Stimulated activated CD4-positive, alpha-beta T cell treated with anti-CD3 and anti-CD28 coated beads, TNF-alpha, amount 100 ng/mL, for 24 hours (primary cell): ENCODE measurements around the gene MYL4.
A peak's percentile ranks its signal among the peaks of the same experiment; 100 is the strongest.
"Not testable (repeated sequence)": the region's sequence is repeated elsewhere in the genome, so short reads cannot be mapped to it uniquely, and the experiment has no call there.

Experiments
- DNase-seq, 3 experiments: peaks; one replicate each; pipeline ENCODE4 v3.0.0-alpha.2; 2020; ENCODE audit warnings: low read depth in 3 of 3

The MYL4 gene

DNA sequence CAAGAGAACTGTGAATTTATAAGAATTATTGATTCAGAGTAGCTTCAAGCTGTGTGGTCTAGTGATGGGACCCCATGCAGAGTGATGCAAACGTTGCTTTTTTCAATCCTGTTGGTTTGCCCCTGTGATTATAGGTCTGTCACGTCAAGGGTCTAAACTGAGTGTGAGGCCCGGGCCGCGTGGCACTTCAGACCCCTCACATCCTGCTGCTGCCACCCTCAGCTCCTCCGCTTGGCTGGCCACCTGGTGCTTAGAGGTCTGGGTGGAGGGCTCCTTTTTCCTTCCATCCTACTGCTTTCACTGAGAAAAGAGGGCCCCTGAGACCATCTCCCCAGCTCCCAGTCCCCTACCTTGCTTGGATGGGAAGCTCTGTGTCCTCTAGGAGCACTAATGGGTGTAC is 12.0 kb downstream of the MYL4 start:
- DNase-seq = no peak

DNA sequence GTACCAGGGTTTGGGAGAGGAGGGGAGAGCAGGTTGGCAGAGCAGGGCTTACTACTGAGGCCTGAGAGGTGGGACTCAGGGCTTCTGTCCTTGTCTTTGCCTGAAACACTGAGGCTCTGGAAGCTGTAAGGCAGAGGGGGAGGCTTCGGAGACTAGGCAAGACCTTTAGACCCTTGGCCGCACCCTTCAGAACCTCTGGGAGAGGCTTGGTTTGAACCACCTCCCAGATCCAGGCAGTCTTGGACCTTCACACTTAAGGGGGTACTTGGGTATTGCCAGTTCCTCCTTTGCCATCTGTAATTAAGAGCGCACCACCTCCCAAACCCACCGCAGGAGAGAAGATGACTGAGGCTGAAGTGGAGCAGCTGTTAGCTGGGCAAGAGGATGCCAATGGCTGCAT is 12.9 kb downstream of the MYL4 start:
- no peak for DNase-seq

DNA sequence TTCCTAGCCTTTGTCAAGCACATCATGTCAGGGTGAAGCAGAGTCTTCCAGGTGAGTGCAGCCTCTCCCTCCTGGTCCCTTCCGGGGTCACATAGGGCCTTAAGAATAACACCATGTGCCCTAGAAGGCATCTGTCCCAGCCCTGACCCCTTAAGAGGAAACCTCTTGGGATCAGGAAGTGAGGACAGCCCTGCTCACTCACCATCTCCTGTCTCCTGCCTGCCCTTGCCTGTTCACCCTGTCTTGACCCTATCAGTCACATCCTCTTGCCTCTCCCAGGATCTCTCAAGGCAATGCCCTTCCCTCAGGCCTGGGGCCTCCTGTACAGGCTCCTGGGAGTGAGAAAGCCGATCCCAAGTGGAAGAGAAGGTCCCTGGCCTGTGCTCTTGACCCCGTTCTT is 13.9 kb downstream of the MYL4 start:
- DNase-seq = no peak

DNA sequence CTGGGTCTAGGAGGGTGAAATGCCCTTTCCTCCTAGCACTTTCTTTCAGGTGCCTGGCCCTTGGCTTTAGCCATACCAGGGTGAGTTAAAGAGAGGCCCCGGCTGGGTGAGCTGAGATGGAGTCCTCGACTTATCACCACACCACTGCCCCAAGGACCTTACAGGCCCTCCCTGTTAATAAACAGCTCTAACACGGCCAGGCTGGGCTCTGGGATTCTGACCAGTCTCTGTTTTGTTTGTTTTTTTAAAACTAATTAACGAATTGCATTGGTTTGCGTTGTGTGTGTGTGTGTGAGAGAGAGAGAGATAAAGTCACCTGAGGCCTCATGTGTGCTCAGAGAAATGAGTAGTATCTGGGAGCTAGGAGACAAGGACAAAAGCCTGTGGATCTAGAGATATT is 14.3 kb downstream of the MYL4 start:
- DNase-seq = no peak

DNA sequence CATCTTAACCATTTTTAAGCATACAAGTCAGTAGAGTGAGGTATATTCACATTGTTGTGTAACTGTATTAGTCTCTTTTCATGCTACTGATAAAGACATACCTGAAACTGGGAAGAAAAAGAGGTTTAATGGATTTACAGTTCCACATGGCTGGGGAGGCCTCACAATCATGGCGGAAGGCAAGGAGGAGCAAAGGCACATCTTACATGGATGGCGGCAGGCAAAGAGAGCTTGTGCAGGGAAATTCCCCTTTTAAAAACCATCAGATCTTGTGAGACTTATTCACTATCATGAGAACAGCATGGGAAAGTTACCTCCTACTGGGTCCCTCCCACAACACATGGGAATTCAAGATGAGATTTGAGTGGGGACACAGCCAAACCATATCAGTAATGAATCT is 14.9 kb downstream of the MYL4 start:
- DNase-seq = not testable (repeated sequence)

DNA sequence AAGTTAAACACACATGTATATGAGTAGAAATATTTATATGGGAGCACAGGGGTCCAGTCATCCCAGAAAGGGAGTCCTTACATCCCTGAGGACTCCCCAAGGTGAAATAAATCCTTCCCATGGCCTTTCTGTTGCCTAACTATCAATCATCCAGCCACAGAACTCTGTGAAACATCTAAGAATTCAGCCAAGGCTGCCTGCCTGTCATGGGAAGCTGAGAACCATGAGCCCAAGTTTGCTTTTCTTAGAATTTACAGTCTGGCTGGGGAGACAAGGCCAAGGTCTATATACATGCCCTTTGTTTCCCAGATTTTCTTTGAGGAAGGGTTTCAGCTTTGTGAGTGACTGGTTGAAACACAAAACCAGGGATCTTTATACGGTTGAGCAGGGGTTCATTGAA is 15.8 kb downstream of the MYL4 start:
- no peak for DNase-seq

DNA sequence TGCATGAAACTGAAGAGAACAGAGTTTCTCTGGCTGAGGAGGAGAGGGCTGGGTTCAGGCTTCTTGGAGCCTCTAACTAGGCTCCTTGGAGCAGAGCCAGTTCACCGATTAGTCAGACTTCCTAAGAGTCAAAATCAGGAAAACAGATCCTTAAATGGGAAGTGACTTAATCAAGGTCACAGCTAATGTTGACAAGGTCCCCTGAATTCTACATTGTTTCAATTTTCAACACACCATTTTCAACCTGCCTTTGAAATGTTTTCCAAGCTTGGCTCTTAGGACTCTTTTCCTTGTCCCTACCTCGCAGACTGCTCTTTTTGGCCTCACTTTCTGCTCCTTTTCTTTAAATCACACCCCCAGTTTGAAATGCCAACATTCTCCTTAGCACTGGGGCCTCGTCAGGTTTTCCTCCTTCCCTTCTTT is 16.3 kb downstream of the MYL4 start:
- DNase-seq = no peak

DNA sequence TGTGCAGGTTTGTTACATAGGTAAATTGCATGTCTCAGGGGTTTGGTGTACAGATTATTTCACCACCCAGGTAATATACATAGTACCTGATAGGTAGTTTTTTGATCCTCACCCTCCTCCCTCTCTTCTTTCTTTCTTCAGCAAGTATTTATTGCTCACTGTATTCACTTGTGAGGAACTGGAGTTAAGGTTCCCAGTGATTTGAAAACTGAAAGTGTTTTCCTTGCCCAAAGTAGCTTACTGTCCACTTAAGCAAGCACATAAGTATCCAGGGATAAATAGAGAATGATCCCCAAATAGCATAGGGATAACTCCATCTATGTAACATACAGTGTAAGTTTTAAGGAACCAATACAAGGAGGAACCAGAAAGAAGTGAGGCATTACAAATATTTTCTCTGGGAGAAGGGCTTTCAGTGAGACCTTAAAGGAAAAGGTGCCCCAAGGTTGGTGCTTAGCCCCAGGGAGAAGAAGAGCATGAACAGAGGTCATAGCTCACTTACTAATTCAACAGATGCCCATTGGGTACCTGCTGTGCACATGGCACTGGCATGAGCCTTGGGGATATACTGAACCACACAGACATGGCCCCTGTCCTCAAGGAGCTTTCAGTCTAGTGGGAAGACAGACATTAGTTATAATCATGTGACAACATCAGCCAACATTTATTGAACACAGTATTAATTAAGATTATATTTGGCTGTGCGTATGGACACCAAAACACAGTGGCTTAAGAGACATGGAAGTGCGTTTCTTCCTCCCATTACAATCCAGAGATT is 17.0 kb downstream of the MYL4 start:
- no peak for DNase-seq

DNA sequence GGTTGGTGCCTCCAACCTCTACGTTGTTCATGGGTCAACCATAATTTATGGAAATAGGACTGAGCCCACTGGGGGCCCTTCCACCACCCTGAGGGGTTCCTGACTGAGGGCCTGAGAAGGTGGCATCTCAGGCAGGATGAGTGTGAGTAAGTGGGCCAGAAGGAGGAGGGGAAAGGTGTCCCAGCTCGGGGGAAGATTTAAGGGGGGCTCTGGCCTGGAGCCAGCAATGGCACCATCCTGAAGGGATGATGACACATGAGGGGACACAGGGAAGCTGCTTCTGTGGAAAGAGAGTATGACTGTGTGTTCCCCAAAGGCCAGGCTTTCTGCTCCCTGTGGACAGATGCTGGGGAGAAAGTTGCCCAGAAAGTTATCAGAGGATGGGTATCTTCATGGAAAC is 18.7 kb downstream of the MYL4 start:
- no peak for DNase-seq

DNA sequence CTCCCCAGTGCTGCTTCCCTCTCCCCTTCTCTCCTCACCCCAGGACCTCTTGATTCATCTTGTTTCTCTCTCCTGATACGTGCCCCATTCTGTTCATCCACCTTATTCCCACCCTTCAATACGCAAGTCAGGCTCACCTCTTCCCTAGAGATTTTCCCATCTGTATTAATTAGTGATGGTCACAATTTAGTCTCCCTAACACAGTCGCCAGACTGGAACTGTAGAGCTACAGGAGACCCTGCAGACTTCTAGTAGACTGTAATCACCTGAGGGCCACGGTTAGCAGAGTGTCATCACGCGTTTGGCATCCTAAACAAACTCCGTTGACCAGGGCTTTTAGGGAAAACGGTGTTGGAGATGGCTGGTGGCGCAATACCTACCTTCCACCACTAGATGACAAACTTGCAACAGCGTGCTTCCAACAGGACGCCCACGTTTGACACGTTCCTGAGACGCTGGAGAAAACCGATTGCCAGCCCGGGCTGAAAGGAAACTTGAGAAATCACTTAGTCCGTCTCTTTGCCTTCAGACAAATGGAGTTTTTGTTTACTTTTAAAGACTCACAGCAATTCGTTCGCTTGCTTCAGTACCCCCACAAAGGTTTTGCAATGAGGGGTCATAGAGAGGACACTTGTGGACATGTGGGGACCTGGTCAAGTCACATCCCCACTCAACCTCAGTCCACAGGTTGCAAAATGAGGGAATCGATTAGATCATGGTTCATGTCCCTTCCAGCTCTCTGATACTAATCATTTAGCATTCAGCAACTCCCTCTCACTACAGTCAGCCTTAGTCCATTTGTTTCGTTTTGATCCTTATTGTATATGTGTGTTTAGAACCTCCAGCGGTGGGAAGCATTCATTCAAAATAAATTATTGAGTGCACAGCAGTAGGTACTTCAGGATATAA is 20.6 kb downstream of the MYL4 start:
- peak; percentile 42 to 73 (median 64) for DNase-seq

DNA sequence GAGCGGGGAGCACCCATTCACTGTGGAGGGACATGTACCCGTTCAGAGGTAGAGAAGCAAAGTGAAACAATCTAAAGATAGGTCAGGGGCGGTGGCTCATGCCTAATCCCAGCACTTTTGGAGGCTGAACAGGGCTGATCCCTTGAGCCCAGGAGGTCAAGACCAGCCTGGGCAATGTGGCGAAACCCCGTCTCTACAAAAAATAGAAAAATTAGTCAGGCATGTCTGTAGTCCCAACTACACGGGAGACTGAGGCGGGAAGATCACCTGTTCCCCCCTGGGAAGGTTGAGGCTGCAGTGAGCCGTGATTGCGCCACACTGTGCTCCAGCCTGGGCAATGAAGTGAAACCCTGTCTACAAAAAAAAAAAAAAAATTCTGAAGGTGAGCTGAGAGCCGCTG is 21.7 kb downstream of the MYL4 start:
- no peak for DNase-seq

DNA sequence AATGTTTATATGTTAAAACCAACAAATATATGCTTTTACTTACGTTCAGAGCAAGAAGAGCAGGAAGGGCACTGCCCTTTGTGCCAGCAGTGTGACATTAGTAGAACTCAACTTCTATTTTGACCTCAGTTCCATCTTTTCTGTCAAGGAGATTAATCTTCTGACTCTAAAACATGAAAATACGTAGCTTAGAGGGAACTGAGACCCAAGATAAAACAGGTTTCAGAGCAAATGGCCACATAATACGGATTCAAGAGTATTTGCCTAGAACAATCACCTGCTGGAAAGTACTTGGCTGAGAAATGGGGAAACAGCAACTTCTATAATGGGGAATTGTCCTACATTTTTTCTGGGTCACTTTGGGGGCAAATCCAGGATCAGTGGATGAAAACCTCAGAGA is 22.2 kb downstream of the MYL4 start:
- no peak for DNase-seq

DNA sequence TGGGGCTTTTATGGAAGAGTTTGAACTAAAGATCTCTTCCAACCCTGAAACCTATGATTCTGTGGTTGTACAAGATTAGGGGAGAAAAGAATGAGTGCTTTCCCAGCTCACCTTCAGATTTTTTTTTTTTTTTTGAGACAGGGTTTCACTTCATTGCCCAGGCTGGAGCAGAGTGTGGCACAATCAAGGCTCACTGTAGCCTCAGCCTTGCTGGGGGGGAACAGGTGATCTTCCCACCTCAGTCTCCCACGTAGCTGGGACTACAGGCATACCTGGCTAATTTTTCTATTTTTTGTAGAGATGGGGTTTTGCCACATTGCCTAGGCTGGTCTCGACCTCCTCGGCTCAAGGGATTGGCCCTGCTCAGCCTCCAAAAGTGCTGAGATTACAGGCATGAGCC is 22.7 kb downstream of the MYL4 start:
- DNase-seq = no peak

DNA sequence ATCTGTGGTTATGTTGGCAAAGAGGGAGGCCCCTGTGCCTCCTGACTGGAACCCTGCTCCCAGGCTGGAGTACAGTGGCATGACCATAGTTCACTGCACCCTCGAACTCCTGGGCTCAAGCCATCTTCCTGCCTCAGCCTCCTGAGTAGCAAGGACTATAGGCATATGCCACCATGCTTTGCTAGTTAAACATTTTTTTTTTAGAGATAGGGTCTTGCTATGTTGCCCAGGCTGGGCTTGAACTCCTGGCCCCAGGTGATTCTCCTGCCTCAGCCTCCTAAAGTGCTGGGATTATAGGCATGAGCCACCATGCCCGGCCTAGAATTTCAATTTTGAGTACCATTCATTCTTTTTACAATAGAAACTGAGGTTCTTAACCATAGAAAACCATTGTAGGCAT is 23.3 kb downstream of the MYL4 start:
- DNase-seq = no peak

DNA sequence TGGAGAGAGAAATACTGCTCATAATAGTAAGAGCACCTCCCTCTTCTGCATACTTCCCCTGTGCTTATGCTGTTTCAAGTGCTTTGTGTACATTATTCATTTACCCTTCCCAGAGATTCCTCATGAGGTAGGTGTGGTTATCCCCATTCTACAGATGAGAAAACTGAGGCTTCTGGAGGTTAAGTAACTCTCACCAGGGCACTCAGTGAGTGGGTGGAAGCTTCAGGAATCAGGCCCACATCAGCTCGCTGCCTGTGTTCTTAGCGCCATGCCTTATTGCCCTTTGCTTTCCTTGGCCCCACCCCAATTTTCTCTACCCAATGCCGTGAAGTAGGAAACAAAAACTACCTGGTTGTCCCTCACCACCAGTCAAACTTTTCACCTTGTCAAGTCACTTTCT is 26.4 kb downstream of the MYL4 start:
- DNase-seq = no peak

DNA sequence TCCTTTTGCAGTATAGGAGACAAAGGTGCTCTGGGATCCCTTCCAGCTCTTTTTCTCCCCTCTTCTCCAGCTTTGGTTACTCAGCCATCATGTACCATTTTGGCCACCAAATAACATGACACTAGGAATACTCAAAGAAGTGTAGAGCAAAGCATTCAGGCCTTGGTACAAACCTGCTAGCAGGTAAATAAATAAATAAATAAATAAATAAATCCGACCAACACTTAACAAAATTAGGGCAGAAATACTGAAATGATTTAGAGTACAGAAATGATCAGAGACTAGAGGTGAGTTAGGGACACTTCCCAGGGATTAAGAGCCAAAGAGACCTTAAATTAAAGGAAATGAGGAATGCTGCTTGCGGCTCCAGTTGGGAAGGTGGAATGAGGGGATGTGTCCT is 26.8 kb downstream of the MYL4 start:
- DNase-seq = no peak

DNA sequence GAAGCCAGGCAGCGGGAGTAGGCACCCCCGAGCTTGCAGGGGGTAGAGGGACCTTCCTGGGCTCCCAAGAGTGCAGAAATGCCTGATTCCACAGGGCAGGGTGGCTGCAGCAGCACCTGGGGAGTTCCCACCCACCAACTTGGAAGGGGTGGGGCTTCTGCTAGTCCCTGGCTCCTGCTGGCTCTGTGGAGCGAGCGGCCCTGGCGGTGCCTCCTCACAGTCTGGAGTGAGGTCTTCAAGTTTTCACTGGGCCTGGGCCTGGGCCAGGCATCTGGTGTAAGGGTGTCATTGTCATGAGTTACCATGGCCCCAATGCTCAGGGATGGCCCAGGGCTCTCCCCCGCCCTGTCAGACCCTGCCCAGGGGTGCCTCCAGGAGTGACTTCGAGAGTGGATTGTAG is 28.7 kb downstream of the MYL4 start:
- no peak for DNase-seq

DNA sequence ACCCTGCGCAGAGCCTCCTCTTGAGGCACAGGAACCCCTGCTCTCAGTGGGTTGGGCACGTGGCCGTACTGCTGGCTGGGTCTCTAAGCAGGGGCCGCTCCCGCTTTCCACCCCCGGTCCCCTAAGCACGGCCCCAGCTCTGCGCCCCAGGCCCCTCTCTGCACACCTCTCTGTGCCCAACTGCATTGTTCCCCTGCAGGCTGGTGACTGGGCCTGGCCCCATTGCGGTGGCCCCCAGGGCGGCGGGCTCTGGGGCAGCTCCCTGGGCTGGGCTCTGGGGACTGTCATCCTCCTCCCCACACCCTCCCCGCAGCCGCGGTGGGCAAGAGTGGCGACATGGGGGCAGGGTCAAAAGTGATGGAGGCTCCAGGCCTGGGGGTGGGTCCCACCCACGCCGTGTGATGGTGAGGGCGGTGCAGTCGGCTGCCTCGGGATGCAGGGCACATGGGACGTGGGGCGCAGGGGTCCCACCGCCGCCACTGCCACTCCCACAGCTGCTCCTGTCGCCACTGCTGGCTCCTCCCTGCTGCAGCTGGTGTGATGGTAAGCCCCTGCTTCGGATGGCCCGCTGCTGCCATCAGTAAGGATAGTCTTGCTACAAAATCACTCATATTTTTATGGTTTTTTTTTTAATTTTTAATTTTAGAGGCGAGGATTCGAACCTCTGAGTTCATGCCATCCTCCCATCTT is 29.3 kb downstream of the MYL4 start:
- no peak for DNase-seq

DNA sequence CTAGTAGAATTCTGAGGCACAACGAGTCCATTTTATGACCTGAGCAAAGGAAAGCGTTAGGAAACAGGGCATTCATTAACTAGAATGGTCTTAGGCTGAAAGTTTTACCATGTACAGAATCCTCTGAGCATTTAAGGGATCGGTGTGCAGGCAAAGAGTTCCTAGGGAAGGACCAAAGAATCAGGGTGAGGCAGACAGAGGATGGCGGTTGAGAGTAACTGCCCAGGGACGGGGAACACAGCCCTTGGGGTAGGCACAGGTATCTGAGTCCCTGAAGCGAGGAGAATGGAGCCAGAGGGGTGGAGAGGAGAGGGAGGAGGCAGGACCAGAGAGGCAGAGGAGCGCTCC is 30.4 kb downstream of the MYL4 start:
- DNase-seq = no peak

DNA sequence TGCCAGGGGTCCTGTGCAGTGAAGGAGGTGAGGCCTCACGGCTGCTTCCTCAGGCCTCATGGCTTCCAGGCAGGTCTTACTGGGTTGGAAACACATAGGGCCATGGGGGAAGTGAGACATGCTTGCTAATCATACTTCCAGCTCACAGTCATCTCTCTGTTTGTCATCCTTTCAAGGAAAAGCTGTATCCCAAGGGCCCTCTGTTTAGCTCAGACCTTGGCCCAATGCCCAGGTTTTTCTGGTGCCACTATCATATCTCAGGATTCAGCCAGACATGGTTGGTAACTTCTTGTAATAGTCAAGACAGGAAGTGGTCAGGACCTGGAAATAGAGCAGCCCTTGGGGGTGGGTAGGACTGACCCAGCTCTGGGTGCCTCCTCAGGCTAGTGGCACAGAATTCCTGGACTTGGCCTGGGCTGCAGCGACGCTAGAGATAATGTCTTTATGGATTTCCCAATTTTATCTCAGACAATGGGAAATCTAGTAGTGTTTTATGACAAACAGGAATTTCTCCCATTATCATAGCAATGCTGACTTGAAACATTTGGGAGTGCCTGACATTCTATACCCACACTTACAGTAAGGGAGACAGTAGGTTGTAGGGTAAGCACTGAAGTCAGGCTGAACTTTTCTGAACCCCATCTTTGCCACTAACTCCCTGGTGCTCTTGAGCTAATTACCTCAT is 31.0 kb downstream of the MYL4 start:
- DNase-seq = no peak

DNA sequence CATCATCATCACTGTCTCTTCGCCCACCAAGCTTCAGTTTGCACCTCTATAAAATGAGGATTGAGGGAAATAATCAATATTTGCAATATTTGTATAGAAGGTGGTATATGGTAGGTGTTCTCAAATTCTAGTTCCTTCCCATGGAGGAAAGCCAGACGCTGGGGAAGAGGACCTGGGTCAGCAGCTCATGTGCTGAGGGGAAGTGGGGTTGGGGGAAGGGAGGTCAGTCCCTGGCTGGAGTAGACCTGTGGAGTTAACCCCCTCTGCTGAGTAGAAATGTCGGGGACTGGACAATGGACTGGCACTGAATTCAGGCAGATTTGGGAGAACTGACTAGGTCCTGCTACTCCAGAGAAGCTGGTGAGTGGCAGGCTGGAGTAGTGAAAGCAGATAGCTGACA is 31.7 kb downstream of the MYL4 start:
- no peak for DNase-seq

DNA sequence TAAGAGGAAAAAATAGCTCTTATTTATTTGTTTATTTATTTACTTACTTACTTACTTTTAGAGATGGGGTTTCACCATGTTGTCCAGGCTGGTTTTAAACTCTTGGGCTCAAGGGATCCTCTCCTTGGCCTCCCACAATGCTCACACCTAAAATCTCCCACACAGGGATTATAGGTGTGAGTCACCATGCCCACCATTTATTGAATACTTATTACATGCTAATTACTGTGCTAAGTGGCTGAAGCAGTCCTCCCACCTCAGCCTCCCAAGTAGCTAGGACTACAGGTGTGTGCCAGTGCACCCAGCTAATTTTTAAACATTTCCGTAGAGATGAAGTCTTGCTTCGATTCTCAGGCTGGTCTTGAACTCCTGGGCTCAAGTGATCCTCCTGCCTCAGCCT is 33.5 kb downstream of the MYL4 start:
- DNase-seq = no peak
